SU-DHL-6 (cell line): Measurements from ENCODE around the gene DNASE1L1.

Experiments
- EZH2phosphoT487 ChIP-seq: fragments of 200-600 bp; sonication (generic), shearing (Covaris generic); conservative IDR thresholded peaks from 2 replicates; pipeline ENCODE4 v1.6.1; 2018; ENCODE audit warnings: mild to moderate bottlenecking, antibody characterized with exemption, low read length, moderate library complexity, mixed read lengths
- TF ChIP-seq, protein P1 (sequence below): fragments of 200-600 bp; sonication (generic); IDR thresholded peaks from one replicate; pipeline ENCODE4 v1.5.1; 2017; ENCODE audit warnings: antibody characterized with exemption, mild to moderate bottlenecking, low read length, moderate library complexity; ENCODE audit not compliant: insufficient read depth, poor library complexity, severe bottlenecking

- TF ChIP-seq, protein P1, sequence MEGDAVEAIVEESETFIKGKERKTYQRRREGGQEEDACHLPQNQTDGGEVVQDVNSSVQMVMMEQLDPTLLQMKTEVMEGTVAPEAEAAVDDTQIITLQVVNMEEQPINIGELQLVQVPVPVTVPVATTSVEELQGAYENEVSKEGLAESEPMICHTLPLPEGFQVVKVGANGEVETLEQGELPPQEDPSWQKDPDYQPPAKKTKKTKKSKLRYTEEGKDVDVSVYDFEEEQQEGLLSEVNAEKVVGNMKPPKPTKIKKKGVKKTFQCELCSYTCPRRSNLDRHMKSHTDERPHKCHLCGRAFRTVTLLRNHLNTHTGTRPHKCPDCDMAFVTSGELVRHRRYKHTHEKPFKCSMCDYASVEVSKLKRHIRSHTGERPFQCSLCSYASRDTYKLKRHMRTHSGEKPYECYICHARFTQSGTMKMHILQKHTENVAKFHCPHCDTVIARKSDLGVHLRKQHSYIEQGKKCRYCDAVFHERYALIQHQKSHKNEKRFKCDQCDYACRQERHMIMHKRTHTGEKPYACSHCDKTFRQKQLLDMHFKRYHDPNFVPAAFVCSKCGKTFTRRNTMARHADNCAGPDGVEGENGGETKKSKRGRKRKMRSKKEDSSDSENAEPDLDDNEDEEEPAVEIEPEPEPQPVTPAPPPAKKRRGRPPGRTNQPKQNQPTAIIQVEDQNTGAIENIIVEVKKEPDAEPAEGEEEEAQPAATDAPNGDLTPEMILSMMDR = peak; percentile 59
- TF ChIP-seq EZH2phosphoT487 = no peak
Observed at GRCh38 chrX:154373340-154374306, 35.4 kb downstream of the DNASE1L1 start.
